MCF 10A (cell line): Measurements from ENCODE around the gene ABTB1. TPM values are rescaled to one million over a fixed set of nuclear protein-coding genes. Genes with fewer than 3 reads are reported as not detected.

Experiments used
- Bru-seq: library from RNA; stranded (reverse); fragments of 400-500 nt; gene quantifications from one replicate; lab custom pipeline; 2021; lab: Mats Ljungman, UMichigan
- BruChase-seq, 2 experiments: library from RNA; stranded (reverse); fragments of 400-500 nt; gene quantifications; one replicate each; lab custom pipeline; 2021; lab: Mats Ljungman, UMichigan
- BruUV-seq: library from RNA; stranded (reverse); fragments of 400-500 nt; replicated peaks from 2 replicates; lab custom pipeline; 2021; lab: Mats Ljungman, UMichigan
- CTCF ChIA-PET: fragments of 300-600 bp; sonication (Branson Sonifier 250); formaldehyde crosslinking; extraction: SDS; loops from one replicate; lab custom pipeline; 2021; ENCODE audit warnings: antibody characterized with exemption, inconsistent platforms; lab: Yijun Ruan, JAX
- POLR2A ChIA-PET: fragments of 300-600, 350-650 bp; sonication (Branson Sonifier 250); formaldehyde crosslinking; extraction: SDS; loops from one replicate; lab custom pipeline; 2020; ENCODE audit warnings: antibody characterized with exemption, inconsistent platforms; lab: Yijun Ruan, JAX
- DNase-seq: peaks from one replicate; pipeline ENCODE4 v3.0.0-alpha.2; 2018; ENCODE audit not compliant: unreplicated experiment
- H3K27ac Mint-ChIP-seq: one replicate; pipeline ENCODE4 v1.8.0; 2022; ENCODE audit warnings: mild to moderate bottlenecking, low read depth, mixed read lengths; ENCODE audit not compliant: unreplicated experiment
- H3K27me3 Mint-ChIP-seq: one replicate; pipeline ENCODE4 v1.8.0; 2022; ENCODE audit warnings: mixed read lengths; ENCODE audit not compliant: insufficient read depth, unreplicated experiment
- H3K36me3 Mint-ChIP-seq: one replicate; pipeline ENCODE4 v1.8.0; 2022; ENCODE audit warnings: mild to moderate bottlenecking, moderate library complexity, mixed read lengths; ENCODE audit not compliant: insufficient read depth, unreplicated experiment
- H3K4me1 Mint-ChIP-seq: one replicate; pipeline ENCODE4 v1.8.0; 2022; ENCODE audit warnings: mixed read lengths; ENCODE audit not compliant: insufficient read depth, unreplicated experiment
- H3K4me3 Mint-ChIP-seq: one replicate; pipeline ENCODE4 v1.8.0; 2022; ENCODE audit warnings: mild to moderate bottlenecking, moderate library complexity, mixed read lengths; ENCODE audit not compliant: unreplicated experiment
- H3K9me3 Mint-ChIP-seq: one replicate; pipeline ENCODE4 v1.8.0; 2022; ENCODE audit warnings: mixed read lengths; ENCODE audit not compliant: unreplicated experiment
- intact Hi-C: fragments of 100-400 bp; cut with micrococcal nuclease; formaldehyde crosslinking; loops from 2 replicates; pipeline ENCODE4 v1.14.1; 2022
- long read RNA-seq: library from polyadenylated mRNA; stranded (forward); transcript quantifications from one replicate; pipeline ENCODE4 v2.0.0, GENCODE V29; 2022
- total RNA-seq: library from RNA; stranded (reverse); gene quantifications from 2 replicates; pipeline ENCODE4 v1.2.3, GENCODE V29; 2022
- TF ChIP-seq, protein P1 (sequence below): fragments of 200-600 bp; IDR thresholded peaks from one replicate; pipeline ENCODE4 v1.8.0; 2022; ENCODE audit warnings: antibody characterized with exemption, mild to moderate bottlenecking; ENCODE audit not compliant: unreplicated experiment

The ABTB1 gene
- total RNA-seq: 9.7 and 10.0 TPM in 2 replicates
- Bru-seq, nascent RNA: percentile 41 among the genes with signal in this experiment
- percentile 46 among the genes with signal in this experiment for BruChase-seq, experiment 1, labeled RNA remaining after a 6-hour chase
- percentile 46 among the genes with signal in this experiment for BruChase-seq, experiment 2, labeled RNA remaining after a 2-hour chase
- long read RNA-seq, transcript ABTB1-201 (12 exons, 1,965 nt): major isoform, 8 of 19 reads
- long read RNA-seq, partial matches to known transcripts: 0 of 19 reads
- long read RNA-seq, other reads (novel, unspliced or antisense): 8 of 19 reads

DNA sequence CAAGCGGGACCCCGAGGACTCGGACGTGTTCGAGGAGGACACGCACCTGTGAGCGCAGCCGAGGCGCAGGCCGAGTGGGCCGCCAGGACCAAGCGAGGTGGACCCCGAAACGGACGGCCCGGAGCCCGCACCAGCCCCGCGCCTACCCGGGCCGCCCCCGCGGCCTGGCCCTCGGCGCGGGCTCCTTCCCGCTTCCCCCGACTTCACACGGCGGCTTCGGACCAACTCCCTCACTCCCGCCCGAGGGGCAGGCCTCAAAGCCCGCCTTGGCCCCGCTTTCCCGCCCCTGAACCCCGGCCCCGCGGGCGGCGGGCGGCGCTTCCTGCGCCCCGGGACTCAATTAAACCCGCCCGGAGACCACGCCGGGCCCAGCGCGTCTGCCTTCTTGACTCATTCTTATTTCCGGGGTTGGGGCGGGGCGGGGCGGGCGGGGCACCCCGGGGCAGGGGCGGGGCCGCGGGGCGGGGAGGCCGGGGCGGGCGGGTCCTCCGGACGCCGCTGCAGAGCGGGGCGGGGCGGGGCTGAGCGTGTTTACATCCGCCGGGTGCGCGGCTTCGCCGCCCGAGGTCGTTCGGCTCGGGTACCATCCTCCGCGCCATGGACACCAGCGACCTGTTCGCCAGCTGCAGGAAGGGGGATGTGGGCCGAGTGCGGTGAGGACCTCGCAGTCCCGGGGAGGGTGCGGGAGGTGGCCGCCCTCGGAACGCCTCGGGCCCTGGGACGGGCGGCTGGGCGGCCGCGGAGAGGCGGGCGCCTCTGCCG lies at the start of gene ABTB1:
TSS of gene ABTB1 (plus strand) at position 524 of the 762 bp plus-strand sequence. CDS start at position 598, 74 bp downstream.
- POLR2A ChIA-PET: interaction anchor here (0.6 to 1.5 kb wide), 9 partner anchors 11 to 380 kb away, joined by 3 to 10 read pairs (median 3); partner anchors contain the start of genes SEC61A1 and TPRA1
- peak within 1 kb of the TSS; percentile 93 for H3K27ac Mint-ChIP-seq
- DNase-seq: peak; percentile 75
- no peaks in the 10 kb centered on the region for H3K36me3 Mint-ChIP-seq
- CTCF ChIA-PET: interaction anchor here (0.6 to 1.6 kb wide), 3 partner anchors 19 to 226 kb away, joined by 3 read pairs; no protein-coding TSS in a partner anchor
- TF ChIP-seq, protein P1, sequence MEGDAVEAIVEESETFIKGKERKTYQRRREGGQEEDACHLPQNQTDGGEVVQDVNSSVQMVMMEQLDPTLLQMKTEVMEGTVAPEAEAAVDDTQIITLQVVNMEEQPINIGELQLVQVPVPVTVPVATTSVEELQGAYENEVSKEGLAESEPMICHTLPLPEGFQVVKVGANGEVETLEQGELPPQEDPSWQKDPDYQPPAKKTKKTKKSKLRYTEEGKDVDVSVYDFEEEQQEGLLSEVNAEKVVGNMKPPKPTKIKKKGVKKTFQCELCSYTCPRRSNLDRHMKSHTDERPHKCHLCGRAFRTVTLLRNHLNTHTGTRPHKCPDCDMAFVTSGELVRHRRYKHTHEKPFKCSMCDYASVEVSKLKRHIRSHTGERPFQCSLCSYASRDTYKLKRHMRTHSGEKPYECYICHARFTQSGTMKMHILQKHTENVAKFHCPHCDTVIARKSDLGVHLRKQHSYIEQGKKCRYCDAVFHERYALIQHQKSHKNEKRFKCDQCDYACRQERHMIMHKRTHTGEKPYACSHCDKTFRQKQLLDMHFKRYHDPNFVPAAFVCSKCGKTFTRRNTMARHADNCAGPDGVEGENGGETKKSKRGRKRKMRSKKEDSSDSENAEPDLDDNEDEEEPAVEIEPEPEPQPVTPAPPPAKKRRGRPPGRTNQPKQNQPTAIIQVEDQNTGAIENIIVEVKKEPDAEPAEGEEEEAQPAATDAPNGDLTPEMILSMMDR: no peak
- no peaks in the 10 kb centered on the region for H3K9me3 Mint-ChIP-seq
- intact Hi-C loops: no loop called here
- BruUV-seq: TSS peak; percentile 86
- H3K4me1 Mint-ChIP-seq: peaks cover 19% of the 10 kb centered on the region
- H3K27me3 Mint-ChIP-seq: no peaks in the 10 kb centered on the region
- peak within 1 kb of the TSS; percentile 79 for H3K4me3 Mint-ChIP-seq

DNA sequence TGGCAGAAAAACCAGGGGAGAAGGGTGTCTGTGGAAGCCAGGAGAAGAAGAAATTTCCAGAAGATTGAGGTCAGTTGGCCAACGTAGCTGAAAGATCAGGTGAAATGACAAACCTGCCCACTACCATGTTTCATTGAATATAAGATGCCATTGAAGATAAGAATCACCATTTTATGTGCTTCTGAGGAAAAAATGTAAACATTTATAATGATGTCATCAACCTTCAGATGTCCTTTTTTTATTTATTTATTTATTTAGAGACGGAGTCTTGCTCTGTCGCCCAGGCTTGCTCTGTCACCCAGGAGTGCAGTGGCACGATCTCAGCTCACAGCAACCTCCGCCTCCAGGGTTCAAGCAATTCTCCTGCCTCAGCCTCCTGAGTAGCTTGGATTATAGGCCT lies 48.7 kb upstream of the ABTB1 start:
- no peak for DNase-seq
- Mint-ChIP-seq H3K4me1 (no peaks in the 10 kb centered on the region), H3K27ac (no peak overlapping the region), H3K27me3 (peaks cover 16% of the 10 kb centered on the region), H3K36me3 (peaks cover 15% of the 10 kb centered on the region), H3K9me3 (no peaks in the 10 kb centered on the region), H3K4me3 (no peak overlapping the region)
- no TSS peak for BruUV-seq
- POLR2A ChIA-PET: interaction anchor here (0.9 kb wide), 1 partner anchor 48 kb away, joined by 3 read pairs; no protein-coding TSS in a partner anchor
- TF ChIP-seq, protein P1: no peak
- intact Hi-C loops: no loop called here
- CTCF ChIA-PET: no interaction called here

DNA sequence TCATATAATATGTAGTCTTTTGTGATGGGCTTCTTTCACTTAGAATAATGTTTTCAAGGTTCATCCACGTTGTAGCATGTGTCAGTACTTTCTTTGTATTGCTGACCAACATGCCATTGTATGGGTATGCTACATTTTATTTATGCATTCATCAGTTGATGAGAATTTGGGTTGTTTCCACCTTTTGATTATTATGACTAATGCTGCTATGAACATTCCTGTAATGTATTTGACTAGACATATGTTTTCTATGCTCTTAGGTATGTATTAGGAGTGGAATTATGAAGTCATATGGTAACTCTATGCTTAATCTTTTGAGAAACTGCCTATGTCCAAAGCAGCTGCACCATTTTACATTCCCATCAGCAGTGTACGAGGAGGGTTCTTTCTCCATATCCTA lies 46.9 kb upstream of the ABTB1 start:
- DNase-seq: no peak
- H3K4me3 Mint-ChIP-seq: no peak overlapping the region
- peaks cover 16% of the 10 kb centered on the region for H3K27me3 Mint-ChIP-seq
- no peak overlapping the region for H3K27ac Mint-ChIP-seq
- TF ChIP-seq, protein P1: no peak
- H3K9me3 Mint-ChIP-seq: no peaks in the 10 kb centered on the region
- intact Hi-C loops: no loop called here
- POLR2A ChIA-PET: no interaction called here
- BruUV-seq: no TSS peak
- peaks cover 10% of the 10 kb centered on the region for H3K36me3 Mint-ChIP-seq
- peaks cover 8% of the 10 kb centered on the region for H3K4me1 Mint-ChIP-seq
- CTCF ChIA-PET: interaction anchor here (1.0 kb wide), 1 partner anchor 27 kb away, joined by 3 read pairs; no protein-coding TSS in a partner anchor

DNA sequence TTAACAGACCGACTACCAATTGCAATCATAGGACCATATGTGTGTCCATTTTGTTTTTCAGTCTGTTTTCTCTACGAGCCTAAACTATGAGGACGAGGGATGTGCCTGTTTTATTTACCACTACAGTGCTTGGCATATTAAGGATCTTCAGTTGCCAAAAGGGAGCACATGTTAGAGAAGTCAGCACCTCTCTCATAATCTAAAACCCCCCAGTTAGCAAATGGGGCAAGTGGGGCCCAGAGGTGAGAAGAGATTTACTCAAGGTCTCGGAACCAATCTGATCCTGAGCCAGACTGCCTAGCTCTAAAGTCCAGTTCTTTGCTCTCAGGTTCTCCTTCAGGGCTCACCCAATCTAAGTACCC lies 44.3 kb upstream of the ABTB1 start:
- Mint-ChIP-seq H3K9me3 (no peaks in the 10 kb centered on the region), H3K36me3 (no peaks in the 10 kb centered on the region), H3K4me3 (peak overlapping the region; percentile 72), H3K27me3 (peaks cover 16% of the 10 kb centered on the region), H3K27ac (no peak overlapping the region), H3K4me1 (peaks cover 8% of the 10 kb centered on the region)
- ChIA-PET CTCF (no interaction called here), POLR2A (interaction anchor here (2.4 kb wide), 1 partner anchor 11 kb away, joined by 11 read pairs; no protein-coding TSS in a partner anchor)
- intact Hi-C loops: no loop called here
- no peak for DNase-seq
- BruUV-seq: no TSS peak
- TF ChIP-seq, protein P1: no peak
